OCI-M1 (cell line): ENCODE measurements around the gene QSOX1.
"Not testable (repeated sequence)": the region's sequence is repeated elsewhere in the genome, so short reads cannot be mapped to it uniquely, and the experiment has no call there.

Experiments
- DNase-seq: peaks from one replicate; lab custom pipeline; 2025; lab: John Stamatoyannopoulos, UW

Gene QSOX1, protein sequence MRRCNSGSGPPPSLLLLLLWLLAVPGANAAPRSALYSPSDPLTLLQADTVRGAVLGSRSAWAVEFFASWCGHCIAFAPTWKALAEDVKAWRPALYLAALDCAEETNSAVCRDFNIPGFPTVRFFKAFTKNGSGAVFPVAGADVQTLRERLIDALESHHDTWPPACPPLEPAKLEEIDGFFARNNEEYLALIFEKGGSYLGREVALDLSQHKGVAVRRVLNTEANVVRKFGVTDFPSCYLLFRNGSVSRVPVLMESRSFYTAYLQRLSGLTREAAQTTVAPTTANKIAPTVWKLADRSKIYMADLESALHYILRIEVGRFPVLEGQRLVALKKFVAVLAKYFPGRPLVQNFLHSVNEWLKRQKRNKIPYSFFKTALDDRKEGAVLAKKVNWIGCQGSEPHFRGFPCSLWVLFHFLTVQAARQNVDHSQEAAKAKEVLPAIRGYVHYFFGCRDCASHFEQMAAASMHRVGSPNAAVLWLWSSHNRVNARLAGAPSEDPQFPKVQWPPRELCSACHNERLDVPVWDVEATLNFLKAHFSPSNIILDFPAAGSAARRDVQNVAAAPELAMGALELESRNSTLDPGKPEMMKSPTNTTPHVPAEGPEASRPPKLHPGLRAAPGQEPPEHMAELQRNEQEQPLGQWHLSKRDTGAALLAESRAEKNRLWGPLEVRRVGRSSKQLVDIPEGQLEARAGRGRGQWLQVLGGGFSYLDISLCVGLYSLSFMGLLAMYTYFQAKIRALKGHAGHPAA

DNA sequence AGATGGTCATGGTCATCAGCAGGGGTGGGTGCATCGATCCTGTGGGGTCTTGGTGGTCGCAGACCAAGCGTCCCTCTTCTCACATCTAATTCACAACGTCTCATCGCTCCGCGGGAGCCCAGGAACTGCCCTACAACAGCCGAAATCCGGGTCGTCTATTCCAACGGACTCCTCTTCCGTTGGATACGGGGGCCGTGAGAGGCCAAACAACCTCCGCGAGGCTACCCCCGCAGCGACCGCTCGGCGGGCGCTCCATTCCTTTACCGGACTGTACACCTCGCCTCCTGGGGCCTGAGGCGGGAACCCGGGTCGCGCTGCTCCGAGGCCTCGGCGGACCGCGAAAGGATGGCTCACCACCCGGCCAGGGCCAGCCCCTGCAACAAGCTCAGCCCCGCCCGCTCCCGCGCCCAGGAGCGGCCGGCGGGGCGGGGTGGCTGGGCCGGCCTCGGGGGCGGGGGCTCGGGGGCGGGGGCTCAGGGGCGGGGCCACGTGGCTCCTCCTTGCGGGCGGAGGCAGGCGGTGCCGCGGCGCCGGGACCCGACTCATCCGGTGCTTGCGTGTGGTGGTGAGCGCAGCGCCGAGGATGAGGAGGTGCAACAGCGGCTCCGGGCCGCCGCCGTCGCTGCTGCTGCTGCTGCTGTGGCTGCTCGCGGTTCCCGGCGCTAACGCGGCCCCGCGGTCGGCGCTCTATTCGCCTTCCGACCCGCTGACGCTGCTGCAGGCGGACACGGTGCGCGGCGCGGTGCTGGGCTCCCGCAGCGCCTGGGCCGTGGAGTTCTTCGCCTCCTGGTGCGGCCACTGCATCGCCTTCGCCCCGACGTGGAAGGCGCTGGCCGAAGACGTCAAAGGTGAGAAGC lies at the start of gene QSOX1:
TSS of gene QSOX1 (plus strand) at position 545 of the 857 bp plus-strand sequence. CDS start at position 584, 39 bp downstream.
- peak; percentile 92 for DNase-seq

DNA sequence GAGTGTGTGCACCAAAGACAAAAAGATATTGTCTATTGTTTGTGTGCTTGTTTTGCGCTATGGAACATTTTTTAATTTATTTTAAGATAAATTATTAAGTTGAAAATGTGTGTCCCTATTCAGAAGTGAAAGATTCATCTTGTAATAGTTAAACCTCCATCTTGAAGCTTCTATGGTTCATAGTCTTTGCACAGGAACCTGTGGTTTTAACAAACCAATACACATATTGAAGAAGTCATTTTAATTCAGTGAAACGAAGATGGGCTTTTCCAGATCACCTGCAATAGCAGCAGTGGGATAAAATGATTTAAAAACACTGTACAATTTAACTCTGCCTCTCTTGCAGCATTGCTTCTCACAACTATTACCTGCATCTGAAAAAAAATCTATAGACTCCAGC lies 42.6 kb upstream of the QSOX1 start:
- DNase-seq: no peak

DNA sequence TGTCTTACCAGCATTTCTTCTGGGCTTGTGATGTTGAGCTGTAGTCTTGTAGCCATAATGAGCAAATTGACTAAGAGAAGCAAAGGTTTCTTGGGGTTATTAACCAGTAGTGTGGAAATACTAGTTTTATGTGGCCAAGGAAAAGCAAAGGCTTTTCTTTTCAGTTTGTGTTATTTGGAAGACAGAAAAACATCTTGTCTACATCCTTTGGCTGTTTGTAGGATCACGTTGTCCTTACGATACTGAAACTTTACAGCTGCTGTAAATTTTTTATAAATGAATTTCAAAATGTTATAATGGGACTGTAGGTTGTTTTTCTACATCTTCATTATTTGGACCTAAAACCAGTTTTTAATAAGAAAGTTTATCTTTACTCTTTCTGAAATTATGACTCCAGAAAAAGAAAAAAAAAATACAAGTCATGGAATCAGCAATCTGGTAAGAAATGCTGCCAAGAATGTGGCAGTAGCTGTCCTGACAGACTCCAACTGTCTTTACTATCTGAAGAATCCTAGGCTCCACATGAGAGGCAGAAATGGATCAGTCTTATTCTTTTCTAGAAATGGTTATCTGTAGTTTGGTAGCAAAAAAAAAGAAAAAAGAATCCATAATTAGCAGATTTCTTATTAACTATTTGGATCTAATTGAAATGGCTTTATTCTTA lies 41.6 kb upstream of the QSOX1 start:
- no peak for DNase-seq

DNA sequence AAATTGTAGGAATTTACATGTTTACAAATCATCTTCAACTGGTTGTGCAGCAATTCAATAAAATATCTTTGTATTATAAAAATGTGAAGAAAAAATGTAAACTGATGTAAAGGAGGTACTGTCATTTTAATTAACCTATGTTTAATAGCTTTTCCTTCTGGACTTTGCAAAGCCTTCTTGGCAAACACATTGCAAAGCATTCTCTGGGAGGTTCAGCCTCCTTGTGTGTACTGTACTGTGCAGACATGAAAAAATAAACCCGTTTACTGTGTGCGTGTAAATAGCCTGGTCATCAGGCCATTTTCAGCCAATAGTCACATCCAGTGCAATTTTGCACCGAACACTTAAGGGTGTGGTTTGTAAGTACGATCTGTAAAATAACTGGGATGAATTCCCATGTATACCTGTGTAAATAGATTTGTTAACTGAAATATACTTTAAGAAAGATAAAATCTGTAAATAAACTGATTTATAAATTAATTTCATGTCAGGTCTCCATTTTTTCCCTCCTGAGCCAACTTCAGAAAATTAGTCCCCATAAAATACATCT lies 40.2 kb upstream of the QSOX1 start:
- DNase-seq: no peak

DNA sequence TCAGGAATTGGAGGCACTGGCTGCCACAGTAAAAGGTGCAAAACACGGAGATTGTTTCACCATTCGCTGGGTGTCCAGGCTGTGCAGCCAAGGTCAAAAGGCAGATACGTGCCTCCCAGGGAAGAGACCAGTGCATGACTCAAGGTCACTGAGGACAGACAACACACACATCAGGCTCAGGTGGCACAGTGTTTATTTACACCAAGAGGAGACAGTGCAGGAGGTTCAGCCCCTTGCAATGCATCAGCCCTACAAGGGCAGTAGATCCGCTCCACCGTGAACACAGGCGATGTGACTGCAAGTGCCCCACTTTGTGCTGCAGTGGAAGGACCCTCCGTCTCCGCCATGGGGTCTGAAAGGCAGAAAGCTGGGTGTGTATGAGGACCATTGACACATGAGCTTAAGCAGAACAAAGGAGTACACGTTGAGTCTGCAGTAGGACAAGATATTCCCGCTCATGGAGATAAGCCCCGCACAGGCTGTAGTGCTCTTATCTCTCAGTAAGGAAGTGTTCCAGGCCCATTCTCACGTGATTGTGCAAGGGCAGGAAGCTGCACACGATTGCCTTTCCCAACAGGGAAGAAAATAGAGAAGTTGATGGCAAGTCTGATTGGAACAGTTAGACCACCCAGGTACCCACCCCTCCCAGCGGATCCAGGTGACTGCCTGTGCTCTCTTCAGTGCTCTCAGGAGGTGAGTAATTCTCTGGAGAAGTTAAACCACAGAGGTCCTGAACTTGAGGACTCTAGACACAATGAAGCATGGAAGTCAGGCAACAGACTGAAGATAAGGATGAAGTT lies 37.5 kb upstream of the QSOX1 start:
- DNase-seq: peak; percentile 85

DNA sequence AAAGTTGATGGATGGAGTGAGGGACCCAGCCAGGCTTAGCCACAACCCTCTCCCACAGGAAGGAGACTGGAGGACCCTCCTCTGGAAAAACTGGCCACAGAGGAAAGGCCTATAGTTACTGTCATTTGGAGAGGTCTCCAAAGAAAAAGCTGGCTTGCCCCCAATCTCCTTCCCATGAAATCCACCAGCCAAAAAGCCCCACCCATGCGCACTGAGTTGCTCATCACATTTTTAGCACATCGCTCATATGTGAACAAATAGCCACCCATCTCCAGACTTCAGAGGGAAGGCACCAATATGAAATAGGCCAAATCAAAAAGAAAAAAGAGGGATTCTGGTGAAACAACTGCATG lies 36.9 kb upstream of the QSOX1 start:
- no peak for DNase-seq

DNA sequence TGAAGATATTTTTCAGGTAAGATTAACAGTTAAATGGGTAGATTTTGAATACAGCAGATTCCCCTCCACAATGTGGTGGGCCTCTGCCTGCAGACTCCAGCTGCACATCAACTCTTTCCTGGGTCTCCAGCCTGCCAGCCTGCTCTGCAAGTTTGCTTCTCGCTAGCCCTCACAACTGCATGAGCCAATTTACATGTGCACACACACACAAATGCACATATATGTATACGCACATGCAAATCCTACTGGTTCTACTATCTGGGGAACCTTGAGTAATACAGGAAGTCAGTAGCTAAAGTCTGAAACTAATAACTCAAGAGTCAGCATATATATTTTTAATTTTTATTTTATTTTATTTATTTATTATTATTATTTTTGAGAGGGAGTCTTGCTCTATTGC lies 34.8 kb upstream of the QSOX1 start:
- DNase-seq: no peak

DNA sequence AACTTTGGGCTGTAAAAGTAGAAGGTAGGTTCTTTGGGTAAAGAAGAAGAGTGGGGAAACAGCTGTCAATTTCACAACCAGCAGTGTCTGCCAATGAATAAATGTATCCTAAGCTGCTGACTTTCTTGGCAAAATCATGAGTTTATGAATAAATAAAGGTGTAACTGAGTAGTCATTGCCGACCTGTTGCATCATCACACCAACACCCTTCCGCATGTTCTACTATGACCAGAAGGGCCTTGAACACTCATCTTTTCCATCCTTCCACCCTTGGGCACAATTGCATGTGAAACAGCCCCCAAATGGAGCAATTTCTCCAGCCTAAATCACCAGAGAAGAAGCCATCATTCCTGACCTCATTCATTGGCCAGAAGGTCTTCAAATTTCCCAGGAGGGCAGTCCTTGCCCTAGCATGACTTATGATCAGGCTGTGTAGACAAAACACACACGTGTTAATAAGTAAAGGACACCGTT lies 31.2 kb upstream of the QSOX1 start:
- DNase-seq: peak; percentile 49

DNA sequence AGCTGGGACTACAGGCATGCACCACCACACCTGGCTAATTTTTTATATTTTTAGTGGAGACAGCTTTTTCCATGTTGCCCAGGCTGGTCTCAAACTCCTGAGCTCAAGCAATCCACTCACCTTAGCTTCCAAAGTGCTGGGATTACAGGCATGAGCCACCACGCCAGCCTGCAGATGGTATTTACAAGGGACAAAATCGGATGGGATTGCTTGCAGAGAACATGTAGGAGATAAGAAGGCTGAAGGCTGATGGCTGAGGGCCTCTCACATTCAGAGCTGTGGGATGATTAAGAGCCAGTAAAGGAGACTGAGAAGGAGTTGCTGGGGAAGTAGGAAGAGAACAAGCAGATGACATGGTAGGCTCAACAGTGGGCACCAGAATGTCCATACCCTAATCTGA lies 24.0 kb upstream of the QSOX1 start:
- no peak for DNase-seq

DNA sequence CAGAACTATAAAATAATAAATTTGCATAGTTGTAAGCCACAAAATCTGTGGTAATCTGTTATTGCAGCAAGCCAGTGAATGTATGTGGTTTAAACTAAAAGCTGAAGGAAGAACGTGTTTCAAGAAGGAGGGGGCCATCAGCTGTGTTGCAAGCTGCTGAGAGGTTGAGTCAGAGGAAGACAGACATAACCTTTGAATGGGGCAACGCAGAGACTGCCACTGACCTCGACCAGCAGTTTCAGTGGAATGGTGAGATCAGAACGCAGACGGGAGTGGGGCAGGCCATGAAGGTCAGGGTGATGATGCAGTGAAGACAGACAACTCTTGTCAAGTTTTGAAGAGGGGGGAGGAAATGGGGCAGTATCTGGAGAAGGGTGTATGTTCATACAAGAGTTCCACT lies 23.2 kb upstream of the QSOX1 start:
- DNase-seq: no peak

DNA sequence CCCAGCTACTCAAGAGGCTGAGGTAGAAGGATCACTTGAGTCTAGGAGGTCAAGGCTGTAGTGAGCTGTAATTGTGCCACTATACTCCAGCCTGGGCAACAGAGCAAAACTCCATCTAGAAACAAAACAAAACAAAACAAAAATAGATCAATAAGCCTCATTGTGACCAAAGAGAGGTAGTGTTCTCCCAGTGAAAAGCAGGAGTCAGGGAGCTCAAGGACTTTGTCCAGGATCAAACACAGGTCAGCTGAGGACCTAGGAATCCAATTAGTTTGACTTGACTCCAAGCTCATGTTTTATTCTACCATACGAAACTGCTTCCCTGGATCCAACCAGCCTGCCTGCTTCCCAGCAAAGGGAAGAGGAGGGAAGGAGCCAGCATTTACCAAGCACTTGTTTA lies 21.5 kb upstream of the QSOX1 start:
- DNase-seq: no peak

DNA sequence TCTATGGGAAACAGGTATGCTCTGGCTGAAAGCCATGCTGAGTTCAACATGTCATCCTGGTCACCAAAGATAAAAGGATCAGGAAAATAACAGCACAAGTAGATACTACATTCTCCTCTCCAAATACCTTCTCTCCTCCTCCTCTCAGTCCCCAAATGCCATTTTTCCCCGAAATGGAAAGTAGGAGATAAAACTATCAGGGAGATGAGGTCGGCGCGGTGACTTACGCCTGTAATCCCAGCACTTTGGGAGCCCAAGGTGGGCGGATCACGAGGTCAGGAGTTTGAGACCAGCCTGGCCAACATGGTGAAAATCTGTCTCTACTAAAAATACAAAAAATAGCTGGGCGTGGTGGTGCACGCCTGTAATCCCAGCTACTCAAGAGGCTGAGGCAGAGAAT lies 21.0 kb upstream of the QSOX1 start:
- not testable (repeated sequence) for DNase-seq

DNA sequence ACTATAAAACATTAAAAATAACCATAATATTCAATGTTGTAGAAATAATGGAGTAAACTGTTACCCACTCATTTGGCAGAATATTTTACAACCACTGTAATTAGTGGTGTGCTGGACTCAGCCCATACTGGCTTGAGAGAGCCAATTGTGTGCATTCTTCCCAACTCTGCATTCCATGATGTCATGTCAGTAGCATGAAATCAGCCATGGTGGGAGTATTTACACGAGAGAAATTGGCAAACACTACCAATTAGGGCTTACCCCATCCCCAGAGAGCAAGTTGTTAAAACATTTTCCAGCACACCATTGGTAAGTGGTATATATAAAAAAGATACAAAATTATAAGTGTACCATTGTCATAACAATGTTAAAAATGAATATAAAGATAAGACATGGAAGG lies 19.1 kb upstream of the QSOX1 start:
- DNase-seq: no peak

DNA sequence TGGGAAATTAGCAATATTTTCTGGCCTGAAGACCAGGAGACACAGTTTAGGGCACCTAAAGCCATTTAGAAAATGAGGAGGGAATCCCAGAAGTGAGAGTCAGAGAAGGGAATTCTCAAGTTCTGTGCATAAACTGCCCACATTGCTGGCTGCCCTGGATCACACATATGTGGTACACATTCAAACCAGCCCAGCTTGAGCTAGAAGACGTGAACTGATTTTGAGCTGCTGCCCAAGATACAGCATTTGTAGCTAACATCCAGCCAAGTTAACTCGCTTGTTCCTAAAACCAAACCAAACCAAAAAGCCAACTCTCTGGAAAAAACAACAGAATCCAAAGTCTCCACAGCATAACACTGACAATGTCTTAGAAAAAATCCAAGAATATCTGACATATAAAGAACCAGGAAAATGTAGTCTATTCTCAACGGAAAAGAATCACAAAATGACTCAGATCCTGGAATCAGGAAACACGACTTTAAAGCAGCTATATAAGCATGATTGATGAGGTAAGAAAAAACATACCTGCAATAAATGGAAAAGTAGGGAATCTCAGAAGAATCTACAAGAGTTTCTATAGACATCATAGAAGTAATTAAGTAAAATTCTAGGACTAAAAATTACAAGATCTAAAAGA lies 18.2 kb upstream of the QSOX1 start:
- DNase-seq: no peak

DNA sequence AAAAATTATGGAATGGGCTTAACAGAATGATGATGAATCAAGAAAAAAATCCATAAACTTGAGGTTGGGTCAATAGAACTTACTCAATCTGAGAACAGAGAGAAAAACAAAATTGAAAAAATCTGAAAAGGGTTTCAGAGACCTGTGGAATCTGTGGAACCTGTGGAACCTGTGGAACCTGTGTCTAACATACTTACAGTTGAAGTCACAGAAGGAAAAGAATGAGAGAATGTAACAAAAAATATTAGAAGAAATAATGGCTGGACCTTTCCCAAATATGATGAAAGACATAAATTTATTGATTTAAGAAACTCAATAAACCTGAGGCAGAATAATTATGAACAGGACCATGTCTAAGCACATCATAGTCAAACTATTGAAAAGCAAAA lies 17.7 kb upstream of the QSOX1 start:
- DNase-seq: no peak

DNA sequence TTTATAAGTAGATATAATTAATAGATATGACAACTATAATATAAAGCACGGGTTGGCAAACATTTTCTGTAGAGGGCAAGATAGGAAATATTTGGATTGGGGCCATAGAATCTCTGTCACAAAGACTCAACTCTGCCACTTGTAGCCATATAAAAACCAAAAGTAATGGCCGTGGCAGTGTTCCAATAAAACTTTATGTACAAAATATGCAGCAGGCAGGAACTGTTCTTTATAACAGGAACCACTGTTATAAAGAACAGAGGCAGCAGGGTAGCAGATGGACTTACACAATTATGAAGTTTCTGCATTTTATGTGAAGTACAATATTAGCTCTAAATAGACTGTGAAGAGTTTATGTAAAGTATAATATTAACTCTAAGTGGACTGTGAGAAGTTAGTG lies 16.9 kb upstream of the QSOX1 start:
- peak; percentile 28 for DNase-seq

DNA sequence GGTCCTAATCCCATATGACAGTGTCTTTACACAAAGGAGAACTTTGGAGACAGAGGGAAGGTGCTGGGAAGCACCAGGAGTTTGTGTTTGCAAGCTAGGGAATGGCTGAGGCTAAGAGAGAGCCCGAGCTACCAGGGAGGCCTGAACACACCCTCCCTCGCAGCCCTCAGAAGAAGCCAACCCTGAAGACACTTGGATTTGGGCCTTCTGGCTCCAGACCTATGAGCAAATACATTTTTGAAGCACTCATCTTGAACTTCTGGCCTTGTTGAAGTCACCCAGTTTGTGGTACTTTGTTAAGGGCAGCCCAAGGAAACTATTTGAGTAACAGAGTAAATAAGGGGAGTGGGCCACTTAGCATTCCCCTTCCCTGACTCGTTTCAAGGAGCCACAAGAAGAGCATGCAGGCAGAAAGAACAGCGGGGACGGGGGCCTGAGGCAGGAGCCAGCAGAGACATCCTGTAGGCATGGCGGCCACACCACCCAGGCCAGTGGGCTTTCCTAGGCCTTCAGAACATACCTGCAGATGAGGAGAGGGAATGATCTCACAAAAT lies 13.2 kb upstream of the QSOX1 start:
- DNase-seq: no peak

DNA sequence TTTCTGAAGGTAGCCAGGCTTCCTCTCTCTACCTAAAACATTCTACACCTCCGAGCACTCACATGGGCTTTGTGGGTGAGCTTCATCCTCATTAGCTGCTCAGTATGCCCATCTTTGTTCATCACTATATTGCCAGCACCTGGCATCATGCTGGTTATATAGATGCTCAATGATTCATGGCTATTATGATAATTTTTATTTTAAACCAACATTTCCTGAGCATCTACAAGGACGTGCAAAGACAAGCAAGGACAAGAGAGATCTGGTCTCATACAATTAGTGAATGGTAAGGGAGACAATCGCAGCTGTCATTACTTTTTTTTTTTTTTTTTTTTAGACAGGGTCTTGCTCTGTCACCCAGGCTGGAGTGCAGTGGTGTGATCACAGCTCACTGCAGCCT lies 11.3 kb upstream of the QSOX1 start:
- no peak for DNase-seq

DNA sequence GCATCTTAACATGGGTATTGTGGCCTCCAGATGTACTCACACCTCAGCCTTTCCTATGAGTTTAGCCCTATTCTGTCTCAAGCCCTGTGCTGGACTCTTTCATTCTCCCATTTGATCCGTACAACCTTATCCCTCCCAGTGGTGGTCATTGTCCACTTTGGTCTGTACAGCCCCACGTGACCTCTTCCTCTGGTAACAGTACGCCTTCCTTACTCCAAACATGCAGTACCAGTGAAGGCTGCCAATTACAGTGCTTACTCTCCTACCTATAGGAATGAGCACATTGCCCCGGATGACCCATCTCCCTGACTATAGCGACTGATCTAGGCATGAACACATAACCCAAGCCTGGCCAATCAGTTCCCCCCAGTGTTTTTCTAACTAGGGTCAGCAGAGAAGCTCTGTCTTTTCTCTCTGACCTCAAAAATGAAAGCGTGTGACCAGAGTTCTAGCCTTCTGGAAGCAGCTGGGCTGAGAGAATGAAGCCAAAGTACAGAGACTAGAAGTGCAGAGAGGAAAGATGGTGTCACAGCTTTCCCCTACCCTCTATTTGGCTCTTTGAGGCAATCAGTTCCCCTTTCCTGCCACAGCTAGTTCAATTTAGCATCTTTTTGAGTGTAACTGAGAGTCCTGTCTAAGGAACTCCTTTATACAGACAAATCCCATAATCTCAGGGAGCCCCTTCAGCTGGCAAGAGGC lies 9.9 kb upstream of the QSOX1 start:
- no peak for DNase-seq
